HG03066 (cell line): ENCODE measurements around the gene SIDT2.

Experiments used
- ATAC-seq: cut with Tn5 transposase; IDR thresholded peaks from one replicate; pipeline ENCODE4 v1.9.1; 2021; ENCODE audit warnings: low read depth; ENCODE audit not compliant: unreplicated experiment

The SIDT2 gene

GRCh38 chr11:117238221-117238620 is 59.7 kb downstream of the SIDT2 start:
- no peak for ATAC-seq

GRCh38 chr11:117239295-117239694 is 60.8 kb downstream of the SIDT2 start:
- no peak for ATAC-seq
